Panc1 (cell line): ENCODE data around the gene TMEM108.

Experiments used
- POLR2AphosphoS5 ChIP-seq: IDR thresholded peaks from 2 replicates; pipeline ENCODE4 v1.6.1; 2012; ENCODE audit warnings: mild to moderate bottlenecking, low read depth, low read length, moderate library complexity
- SIN3A ChIP-seq: IDR thresholded peaks from 2 replicates; pipeline ENCODE4 v1.6.1; 2012; ENCODE audit warnings: low read depth, mild to moderate bottlenecking, low read length, moderate library complexity, borderline replicate concordance; ENCODE audit not compliant: insufficient read depth
- TCF7L2 ChIP-seq: IDR thresholded peaks from 2 replicates; pipeline ENCODE4 v1.6.1; 2011; ENCODE audit warnings: mild to moderate bottlenecking, low read depth, low read length, inconsistent platforms
- TF ChIP-seq, protein P1 (sequence below): fragments of 450-650 bp; IDR thresholded peaks from 2 replicates; pipeline ENCODE4 v1.5.1; 2017; ENCODE audit warnings: mild to moderate bottlenecking

GRCh38 chr3:133254151-133254550 is 216.0 kb downstream of the TMEM108 start:
- TF ChIP-seq, protein P1, sequence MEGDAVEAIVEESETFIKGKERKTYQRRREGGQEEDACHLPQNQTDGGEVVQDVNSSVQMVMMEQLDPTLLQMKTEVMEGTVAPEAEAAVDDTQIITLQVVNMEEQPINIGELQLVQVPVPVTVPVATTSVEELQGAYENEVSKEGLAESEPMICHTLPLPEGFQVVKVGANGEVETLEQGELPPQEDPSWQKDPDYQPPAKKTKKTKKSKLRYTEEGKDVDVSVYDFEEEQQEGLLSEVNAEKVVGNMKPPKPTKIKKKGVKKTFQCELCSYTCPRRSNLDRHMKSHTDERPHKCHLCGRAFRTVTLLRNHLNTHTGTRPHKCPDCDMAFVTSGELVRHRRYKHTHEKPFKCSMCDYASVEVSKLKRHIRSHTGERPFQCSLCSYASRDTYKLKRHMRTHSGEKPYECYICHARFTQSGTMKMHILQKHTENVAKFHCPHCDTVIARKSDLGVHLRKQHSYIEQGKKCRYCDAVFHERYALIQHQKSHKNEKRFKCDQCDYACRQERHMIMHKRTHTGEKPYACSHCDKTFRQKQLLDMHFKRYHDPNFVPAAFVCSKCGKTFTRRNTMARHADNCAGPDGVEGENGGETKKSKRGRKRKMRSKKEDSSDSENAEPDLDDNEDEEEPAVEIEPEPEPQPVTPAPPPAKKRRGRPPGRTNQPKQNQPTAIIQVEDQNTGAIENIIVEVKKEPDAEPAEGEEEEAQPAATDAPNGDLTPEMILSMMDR: no peak
- no peak for TF ChIP-seq TCF7L2
- no peak for TF ChIP-seq POLR2AphosphoS5
- TF ChIP-seq SIN3A: no peak
